Activated CD4-positive, alpha-beta T cell treated with anti-CD3 and anti-CD28 coated beads, Interleukin-2, amount 50 U/mL, for 24 hours (primary cell): ENCODE measurements around the gene CD81.
"Not testable (repeated sequence)": the region's sequence is repeated elsewhere in the genome, so short reads cannot be mapped to it uniquely, and the experiment has no call there.

Experiments used
- DNase-seq, 2 donors: peaks; one replicate each; pipeline ENCODE4 v3.0.0-alpha.2; 2020; ENCODE audit warnings: low read depth in 1 of 2, low spot score in 1 of 2

Gene CD81

GRCh38 chr11:2376751-2377451 lies at the start of gene CD81:
Gene CD81 (plus strand): TSS chr11:2377310. CDS start chr11:2377550, 240 bp downstream.
- peak; percentile 53 to 60 for DNase-seq

- no peak for DNase-seq
These were observed 49.1 kb upstream of the CD81 start for GRCh38 chr11:2328021-2328420.

- no peak for DNase-seq
These were observed 48.3 kb upstream of the CD81 start for GRCh38 chr11:2328656-2329354.

- DNase-seq: no peak
These were observed 47.6 kb upstream of the CD81 start for GRCh38 chr11:2329551-2329950.

GRCh38 chr11:2330696-2331095 lies 46.4 kb upstream of the CD81 start:
- DNase-seq: no peak

GRCh38 chr11:2331404-2331803 lies 45.7 kb upstream of the CD81 start:
- no peak for DNase-seq

GRCh38 chr11:2332569-2332968 lies 44.5 kb upstream of the CD81 start:
- DNase-seq: not testable (repeated sequence)

- not testable (repeated sequence) for DNase-seq
These were observed 43.5 kb upstream of the CD81 start for GRCh38 chr11:2333486-2334205.

GRCh38 chr11:2335286-2335685 lies 41.8 kb upstream of the CD81 start:
- not testable (repeated sequence) for DNase-seq

GRCh38 chr11:2338760-2339159 lies 38.4 kb upstream of the CD81 start:
- DNase-seq: not testable (repeated sequence)

GRCh38 chr11:2342557-2342956 lies 34.6 kb upstream of the CD81 start:
- no peak for DNase-seq

- DNase-seq: no peak
These were observed 34.1 kb upstream of the CD81 start for GRCh38 chr11:2342981-2343380.

GRCh38 chr11:2343502-2343901 lies 33.6 kb upstream of the CD81 start:
- DNase-seq: no peak

- DNase-seq: no peak
These were observed 32.1 kb upstream of the CD81 start for GRCh38 chr11:2345050-2345449.

GRCh38 chr11:2346014-2346413 lies 31.1 kb upstream of the CD81 start:
- no peak for DNase-seq

GRCh38 chr11:2346586-2347307 lies 30.4 kb upstream of the CD81 start:
- DNase-seq: no peak

GRCh38 chr11:2347308-2347830 lies 29.7 kb upstream of the CD81 start:
- DNase-seq: no peak

- DNase-seq: no peak
These were observed 28.1 kb upstream of the CD81 start for GRCh38 chr11:2348986-2349385.

- no peak for DNase-seq
These were observed 25.4 kb upstream of the CD81 start for GRCh38 chr11:2351701-2352100.

- DNase-seq: no peak
These were observed 24.7 kb upstream of the CD81 start for GRCh38 chr11:2352420-2352819.

GRCh38 chr11:2355000-2355644 lies 22.0 kb upstream of the CD81 start:
- DNase-seq: no peak
